Endothelial cell of umbilical vein (primary cell): Measurements from ENCODE around the gene SMOC1.

Experiments
- EZH2 ChIP-seq: IDR thresholded peaks from 2 replicates; pipeline ENCODE4 v1.6.1; 2012; ENCODE audit warnings: borderline replicate concordance, low read depth, mild to moderate bottlenecking, moderate library complexity, low read length, inconsistent platforms; ENCODE audit not compliant: severe bottlenecking
- POLR2A ChIP-seq: IDR thresholded peaks from 2 replicates; pipeline ENCODE4 v1.6.1; 2012; ENCODE audit warnings: low read depth, mild to moderate bottlenecking, control low read depth, low read length
- TF ChIP-seq, protein P1 (sequence below), 2 donors: IDR thresholded peaks; 1 replicate in 1 of 2; 2 replicates in 1 of 2; pipeline ENCODE4 v1.5.1; 2011; ENCODE audit warnings: low read length in 2 of 2, mild to moderate bottlenecking in 2 of 2, moderate library complexity in 2 of 2, control low read depth in 1 of 2, inconsistent platforms in 1 of 2, low read depth in 1 of 2; ENCODE audit not compliant: insufficient read depth in 1 of 2; ENCODE audit errors: extremely low read depth in 1 of 2

- TF ChIP-seq POLR2A (no peak), EZH2 (no peak)
- TF ChIP-seq, protein P1, sequence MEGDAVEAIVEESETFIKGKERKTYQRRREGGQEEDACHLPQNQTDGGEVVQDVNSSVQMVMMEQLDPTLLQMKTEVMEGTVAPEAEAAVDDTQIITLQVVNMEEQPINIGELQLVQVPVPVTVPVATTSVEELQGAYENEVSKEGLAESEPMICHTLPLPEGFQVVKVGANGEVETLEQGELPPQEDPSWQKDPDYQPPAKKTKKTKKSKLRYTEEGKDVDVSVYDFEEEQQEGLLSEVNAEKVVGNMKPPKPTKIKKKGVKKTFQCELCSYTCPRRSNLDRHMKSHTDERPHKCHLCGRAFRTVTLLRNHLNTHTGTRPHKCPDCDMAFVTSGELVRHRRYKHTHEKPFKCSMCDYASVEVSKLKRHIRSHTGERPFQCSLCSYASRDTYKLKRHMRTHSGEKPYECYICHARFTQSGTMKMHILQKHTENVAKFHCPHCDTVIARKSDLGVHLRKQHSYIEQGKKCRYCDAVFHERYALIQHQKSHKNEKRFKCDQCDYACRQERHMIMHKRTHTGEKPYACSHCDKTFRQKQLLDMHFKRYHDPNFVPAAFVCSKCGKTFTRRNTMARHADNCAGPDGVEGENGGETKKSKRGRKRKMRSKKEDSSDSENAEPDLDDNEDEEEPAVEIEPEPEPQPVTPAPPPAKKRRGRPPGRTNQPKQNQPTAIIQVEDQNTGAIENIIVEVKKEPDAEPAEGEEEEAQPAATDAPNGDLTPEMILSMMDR (IDR thresholded peaks at IDR 0.05; ENCODE audit: extremely low read depth in 1 of 2, insufficient read depth in 1 of 2, low read depth in 1 of 2, low read length in 2 of 2), result no peak
These were observed 24.6 kb upstream of the SMOC1 start for GRCh38 chr14:69854598-69854997.
